ENCODE measurements around the gene IRF2BP2.

DNA sequence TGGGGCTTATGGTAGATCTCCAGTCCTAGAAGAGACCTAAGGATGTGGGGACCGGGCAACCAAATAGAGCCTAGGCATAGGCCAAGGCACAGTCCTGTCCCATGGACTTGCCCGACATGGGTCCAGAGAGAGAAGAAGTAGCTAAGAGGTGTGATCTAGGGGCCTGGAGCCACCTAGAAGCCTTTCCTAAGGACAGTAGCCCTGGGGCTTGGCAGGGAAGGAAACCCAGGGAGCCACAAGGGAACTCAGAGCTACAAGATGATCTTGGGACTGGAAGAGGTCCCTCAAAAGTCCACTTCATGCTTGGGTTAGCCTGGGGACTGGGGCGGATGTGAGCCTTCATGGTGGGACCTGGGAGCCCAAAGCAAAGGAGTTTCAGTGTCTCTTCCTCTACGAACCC, 18.8 kb downstream of the IRF2BP2 start:
- TF ChIP-seq TCF12 (IDR thresholded peaks at IDR 0.05; ENCODE audit: low read depth) (no peak), ZBTB7A (IDR thresholded peaks at IDR 0.05; ENCODE audit: low read depth) (no peak), REST (IDR thresholded peaks at IDR 0.05; ENCODE audit: low read depth) (no peak), CEBPB (IDR thresholded peaks at IDR 0.05) (no peak), RAD21 (IDR thresholded peaks at IDR 0.05; ENCODE audit: low read depth) (no peak), TAF1 (IDR thresholded peaks at IDR 0.05; ENCODE audit: low read depth) (no peak)
